NCI-H82 (cell line): ENCODE measurements around the gene SYNPR.
"Not testable (repeated sequence)": the region's sequence is repeated elsewhere in the genome, so short reads cannot be mapped to it uniquely, and the experiment has no call there.

Experiments used
- DNase-seq: peaks from one replicate; lab custom pipeline; 2025; lab: John Stamatoyannopoulos, UW

The SYNPR gene

GRCh38 chr3:63278171-63279004 lies at the start of gene SYNPR:
Gene SYNPR (plus strand): TSS chr3:63278308.
- DNase-seq, result peak; percentile 64

- DNase-seq, result peak; percentile 68
Observed at GRCh38 chr3:63228677-63229076, 49.4 kb upstream of the SYNPR start.

GRCh38 chr3:63230146-63230545 lies 48.0 kb upstream of the SYNPR start:
- DNase-seq, result no peak

- DNase-seq, result no peak
Observed at GRCh38 chr3:63231643-63232042, 46.5 kb upstream of the SYNPR start.

- DNase-seq, result peak; percentile 47
Observed at GRCh38 chr3:63232764-63233396, 45.2 kb upstream of the SYNPR start.

GRCh38 chr3:63240381-63240902 lies 37.7 kb upstream of the SYNPR start:
- no peak for DNase-seq

- DNase-seq, result no peak
Observed at GRCh38 chr3:63242124-63242523, 36.0 kb upstream of the SYNPR start.

- no peak for DNase-seq
Observed at GRCh38 chr3:63244486-63244885, 33.6 kb upstream of the SYNPR start.

GRCh38 chr3:63245726-63246241 lies 32.3 kb upstream of the SYNPR start:
- DNase-seq, result peak; percentile 12

GRCh38 chr3:63248015-63248414 lies 30.1 kb upstream of the SYNPR start:
- DNase-seq, result no peak

- DNase-seq, result peak; percentile 11
Observed at GRCh38 chr3:63251499-63251898, 26.6 kb upstream of the SYNPR start.

GRCh38 chr3:63255819-63256218 lies 22.3 kb upstream of the SYNPR start:
- not testable (repeated sequence) for DNase-seq

GRCh38 chr3:63264716-63265115 lies 13.4 kb upstream of the SYNPR start:
- peak; percentile 61 for DNase-seq

- DNase-seq, result no peak
Observed at GRCh38 chr3:63274359-63274758, 3.7 kb upstream of the SYNPR start.

- peak; percentile 19 for DNase-seq
Observed at GRCh38 chr3:63279005-63279841, 1.1 kb downstream of the SYNPR start.

- DNase-seq, result no peak
Observed at GRCh38 chr3:63287610-63288009, 9.5 kb downstream of the SYNPR start.

- DNase-seq, result no peak
Observed at GRCh38 chr3:63290686-63291085, 12.6 kb downstream of the SYNPR start.

- DNase-seq, result no peak
Observed at GRCh38 chr3:63294332-63294731, 16.2 kb downstream of the SYNPR start.

GRCh38 chr3:63295356-63295755 lies 17.2 kb downstream of the SYNPR start:
- DNase-seq, result no peak

- no peak for DNase-seq
Observed at GRCh38 chr3:63295806-63296205, 17.7 kb downstream of the SYNPR start.

GRCh38 chr3:63296249-63296648 lies 18.1 kb downstream of the SYNPR start:
- no peak for DNase-seq

- no peak for DNase-seq
Observed at GRCh38 chr3:63303238-63303637, 25.1 kb downstream of the SYNPR start.
